HG03565 (cell line): ENCODE measurements around the gene ZNF888.
"Not testable (repeated sequence)": the region's sequence is repeated elsewhere in the genome, so short reads cannot be mapped to it uniquely, and the experiment has no call there.

Source experiments
- ATAC-seq: cut with Tn5 transposase; IDR thresholded peaks from one replicate; pipeline ENCODE4 v1.9.1; 2021; ENCODE audit warnings: mild to moderate bottlenecking, moderate library complexity; ENCODE audit not compliant: unreplicated experiment

Gene ZNF888

GRCh38 chr19:52922841-52923777 lies at the start of gene ZNF888:
Gene ZNF888, minus strand, starts transcription at chr19:52923428. Its CDS starts 5,555 bp downstream, at chr19:52917873.
- peak; percentile 65 for ATAC-seq

- no peak for ATAC-seq
Measured at GRCh38 chr19:52967772-52968171, 44.5 kb upstream of the ZNF888 start.

- peak; percentile 11 for ATAC-seq
Measured at GRCh38 chr19:52963247-52963618, 40.0 kb upstream of the ZNF888 start.

DNA sequence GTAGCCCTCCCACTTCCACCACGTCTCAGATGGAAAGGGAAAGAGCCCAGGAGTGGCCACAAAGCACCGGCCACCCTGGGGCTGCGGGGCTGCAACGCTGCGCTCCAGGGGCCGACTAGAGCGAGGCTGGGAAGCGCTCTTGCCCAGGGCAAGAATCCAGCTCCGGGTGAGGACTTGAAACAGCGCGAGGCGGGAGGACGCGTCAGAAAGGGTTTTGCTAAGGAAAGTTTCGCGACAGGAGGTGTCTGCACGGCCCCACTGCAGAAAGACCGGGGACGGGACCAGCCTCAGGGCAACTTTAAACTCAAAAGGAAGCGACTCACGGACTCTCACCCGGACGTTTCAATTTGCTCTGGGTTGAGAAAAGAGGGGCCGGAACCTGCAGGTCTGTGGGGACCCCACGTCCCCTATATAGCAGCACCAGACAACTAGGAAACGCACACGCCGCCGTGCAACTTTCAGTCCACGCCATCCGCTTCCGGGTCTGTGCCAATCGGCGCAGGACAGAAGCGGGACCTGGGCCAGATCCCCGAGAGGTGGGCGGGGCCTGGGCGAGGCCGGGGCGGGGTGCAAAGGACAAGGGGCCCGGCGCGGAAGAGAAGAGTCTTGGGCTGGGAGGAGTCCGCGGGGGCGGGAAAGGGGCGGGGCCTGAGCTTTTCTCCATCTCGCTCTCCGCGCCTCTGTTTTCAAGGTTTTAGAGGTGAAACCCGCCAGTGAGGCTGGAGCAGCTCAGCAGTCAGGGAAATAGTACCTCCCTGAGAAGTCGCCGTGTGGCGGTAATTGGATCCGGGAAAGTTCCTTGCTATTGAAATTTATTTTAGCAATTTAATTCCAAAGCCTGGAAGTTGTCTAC lies 39.4 kb upstream of the ZNF888 start, which contains the start of gene ZNF816:
ZNF816 (minus strand) TSS at position 488 of the 853 bp plus-strand sequence. CDS start 6,792 bp downstream, outside the sequence.
- peak; percentile 82 for ATAC-seq

DNA sequence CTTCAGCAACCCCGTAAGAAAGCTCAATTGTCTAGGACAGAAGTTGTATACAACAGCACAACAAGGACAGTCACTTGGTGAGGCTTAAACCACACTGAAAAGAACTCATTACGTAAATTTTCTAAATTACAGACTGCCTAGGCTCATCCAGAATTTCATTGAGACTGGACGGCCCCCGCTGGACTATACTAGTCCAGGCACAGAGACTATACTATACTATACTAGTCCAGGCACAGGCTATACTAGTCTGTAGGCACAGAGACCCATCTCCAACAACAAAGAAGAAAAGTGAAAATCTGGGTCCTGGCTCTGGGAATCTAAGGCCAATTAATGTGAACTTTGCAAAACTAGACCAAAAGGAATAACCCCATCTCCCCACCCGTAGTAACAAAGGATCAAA lies 38.8 kb upstream of the ZNF888 start:
- ATAC-seq: no peak

DNA sequence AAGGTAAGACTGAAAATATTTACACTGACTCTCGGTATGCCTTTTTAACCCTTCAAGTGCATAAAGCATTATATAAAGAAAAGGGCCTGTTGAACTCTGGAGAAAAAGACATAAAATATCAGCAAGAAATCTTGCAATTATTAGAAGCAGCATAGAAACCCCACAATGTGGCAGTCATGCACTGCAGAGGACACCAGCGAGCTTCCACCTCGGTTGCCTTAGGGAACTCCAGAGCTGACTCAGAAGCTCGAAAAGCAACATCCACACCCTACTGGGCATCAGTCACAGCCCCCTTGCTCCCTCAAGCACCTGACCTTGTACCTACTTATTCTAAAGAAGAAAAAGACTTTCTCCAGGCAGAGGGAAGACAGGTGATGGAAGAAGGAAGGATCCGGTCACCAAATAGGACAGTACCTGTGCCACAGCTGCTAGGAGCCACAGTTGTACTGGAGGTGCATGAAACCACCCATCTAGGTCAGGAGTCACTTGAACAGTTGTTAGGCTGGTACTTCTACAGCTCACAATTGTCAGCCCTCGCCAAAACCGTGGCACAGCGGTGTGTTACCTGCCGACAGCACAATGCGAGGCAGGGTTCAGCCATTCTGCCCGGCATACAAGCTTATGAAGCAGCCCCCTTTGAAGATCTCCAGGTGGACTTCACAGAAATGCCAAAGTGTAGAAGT lies 36.5 kb upstream of the ZNF888 start:
- no peak for ATAC-seq

DNA sequence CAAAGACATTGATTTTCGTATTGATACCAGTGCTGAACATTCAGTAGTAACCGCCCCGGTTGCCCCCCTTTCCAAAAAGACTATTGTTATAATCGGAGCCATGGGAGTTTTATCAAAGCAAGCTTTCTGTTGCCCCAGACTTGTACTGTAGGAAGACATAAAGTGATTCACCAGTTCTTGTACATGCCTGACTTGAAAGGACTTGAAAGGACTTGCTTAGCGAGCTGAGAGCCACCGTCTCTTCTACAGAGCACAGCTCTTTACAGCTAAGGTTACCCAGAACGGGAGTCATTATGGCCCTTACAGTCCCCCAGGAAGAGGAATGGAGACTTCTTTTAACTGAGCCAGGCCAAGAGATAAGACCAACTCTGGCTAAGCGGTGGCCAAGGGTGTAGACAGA lies 34.4 kb upstream of the ZNF888 start:
- no peak for ATAC-seq

GRCh38 chr19:52956917-52957316 lies 33.7 kb upstream of the ZNF888 start:
- no peak for ATAC-seq

DNA sequence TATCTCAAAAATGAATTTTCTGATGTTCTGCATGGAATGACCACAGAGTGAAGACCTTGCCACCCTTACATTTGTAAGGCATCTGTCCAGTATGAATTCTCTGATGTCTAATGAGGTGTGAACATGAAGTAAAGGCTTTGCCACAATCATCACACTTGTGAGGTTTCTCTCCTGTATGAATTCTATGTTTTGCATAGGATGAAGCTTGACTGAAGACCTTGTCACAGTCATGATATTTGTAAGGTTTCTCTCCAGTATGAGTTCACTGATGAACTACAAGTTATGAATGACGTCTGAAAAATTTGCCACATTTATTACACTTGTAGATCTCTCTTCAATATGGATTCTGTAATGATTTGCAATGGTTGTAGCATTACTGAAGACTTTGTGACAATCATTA lies 26.2 kb upstream of the ZNF888 start:
- ATAC-seq: no peak

DNA sequence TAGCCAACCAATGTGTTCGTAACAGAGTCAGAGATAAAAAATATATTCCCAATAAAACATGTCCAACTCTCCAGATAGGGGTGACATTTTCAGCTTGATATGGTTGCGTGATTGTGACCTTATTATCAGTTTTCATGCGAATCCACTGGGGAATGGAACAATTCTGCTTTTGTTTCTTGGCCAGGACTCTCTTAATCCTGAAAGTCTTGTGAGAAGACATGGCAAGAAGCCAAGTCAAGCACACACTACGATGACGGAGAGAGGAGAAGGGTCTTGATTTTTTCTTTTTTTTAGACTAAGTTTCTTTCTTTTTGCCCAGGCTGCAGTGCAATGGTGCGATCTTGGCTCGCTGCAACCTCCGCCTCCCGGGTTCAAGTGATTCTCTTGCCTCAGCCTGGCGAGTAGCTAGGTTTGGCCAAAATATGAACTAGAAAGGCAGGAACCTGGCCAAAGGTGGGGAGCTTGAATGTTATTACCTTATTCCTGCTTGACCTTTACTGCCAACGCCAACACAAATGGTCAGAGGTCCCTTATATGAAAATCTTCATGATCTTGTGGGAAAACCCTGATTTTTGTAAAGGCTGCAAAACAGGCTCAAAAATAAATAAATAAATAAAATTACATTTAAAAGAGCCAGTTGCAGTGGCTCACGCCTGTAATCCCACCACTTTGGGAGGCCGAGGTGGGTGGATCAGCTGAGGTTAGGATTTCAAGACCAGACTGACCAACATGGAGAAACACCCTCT lies 25.0 kb upstream of the ZNF888 start:
- ATAC-seq: no peak

DNA sequence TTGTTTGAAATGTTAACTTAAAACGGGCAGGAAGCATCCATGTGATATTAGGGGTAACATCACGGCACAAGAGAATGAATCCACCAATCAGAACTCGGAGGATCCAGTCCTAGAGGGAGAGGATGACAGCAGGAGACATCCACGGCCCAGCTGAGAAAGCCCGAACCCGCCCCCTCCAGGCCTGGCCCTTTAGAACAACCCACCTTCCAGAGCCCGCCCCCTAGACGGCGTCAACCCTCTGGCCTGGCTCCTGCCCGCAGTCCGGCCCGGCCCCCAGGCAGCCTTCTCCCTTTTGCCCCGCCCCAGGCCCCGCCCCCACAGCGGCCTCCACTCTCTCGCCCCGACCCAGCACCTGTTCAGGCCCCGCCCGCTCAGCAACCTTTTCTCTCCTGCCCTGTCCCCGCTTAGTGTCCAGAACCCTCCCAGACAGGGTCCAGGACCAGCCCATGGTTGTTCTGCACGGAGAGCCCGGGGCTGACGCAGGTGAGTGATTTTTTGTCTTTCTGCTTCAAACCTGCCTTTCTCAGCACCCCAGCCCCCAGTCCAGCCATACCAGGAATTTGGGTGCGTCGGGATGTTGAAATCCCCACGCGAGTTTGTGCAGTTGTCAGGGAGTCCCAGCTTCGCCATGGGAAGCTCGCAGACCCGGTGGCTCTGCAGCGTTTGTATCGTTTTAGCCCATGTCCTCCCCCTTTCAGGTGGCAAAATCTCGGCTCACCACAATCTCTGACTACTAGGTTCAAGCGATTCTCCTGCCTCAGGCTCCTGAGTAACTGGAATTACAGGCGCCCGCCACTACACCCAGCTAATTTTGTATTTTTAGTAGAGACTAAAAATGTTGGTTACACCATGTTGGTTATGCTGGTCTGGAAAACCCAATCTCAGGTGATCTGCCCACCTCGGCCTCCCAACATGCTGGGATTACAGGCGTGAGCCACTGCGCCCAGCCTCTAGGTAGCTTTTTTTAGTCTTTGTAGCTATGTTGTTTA lies 23.4 kb upstream of the ZNF888 start:
- ATAC-seq: no peak

GRCh38 chr19:52945652-52946321 lies 22.6 kb upstream of the ZNF888 start:
- ATAC-seq: no peak

- ATAC-seq: not testable (repeated sequence)
Measured at GRCh38 chr19:52944703-52945493, 21.7 kb upstream of the ZNF888 start.

DNA sequence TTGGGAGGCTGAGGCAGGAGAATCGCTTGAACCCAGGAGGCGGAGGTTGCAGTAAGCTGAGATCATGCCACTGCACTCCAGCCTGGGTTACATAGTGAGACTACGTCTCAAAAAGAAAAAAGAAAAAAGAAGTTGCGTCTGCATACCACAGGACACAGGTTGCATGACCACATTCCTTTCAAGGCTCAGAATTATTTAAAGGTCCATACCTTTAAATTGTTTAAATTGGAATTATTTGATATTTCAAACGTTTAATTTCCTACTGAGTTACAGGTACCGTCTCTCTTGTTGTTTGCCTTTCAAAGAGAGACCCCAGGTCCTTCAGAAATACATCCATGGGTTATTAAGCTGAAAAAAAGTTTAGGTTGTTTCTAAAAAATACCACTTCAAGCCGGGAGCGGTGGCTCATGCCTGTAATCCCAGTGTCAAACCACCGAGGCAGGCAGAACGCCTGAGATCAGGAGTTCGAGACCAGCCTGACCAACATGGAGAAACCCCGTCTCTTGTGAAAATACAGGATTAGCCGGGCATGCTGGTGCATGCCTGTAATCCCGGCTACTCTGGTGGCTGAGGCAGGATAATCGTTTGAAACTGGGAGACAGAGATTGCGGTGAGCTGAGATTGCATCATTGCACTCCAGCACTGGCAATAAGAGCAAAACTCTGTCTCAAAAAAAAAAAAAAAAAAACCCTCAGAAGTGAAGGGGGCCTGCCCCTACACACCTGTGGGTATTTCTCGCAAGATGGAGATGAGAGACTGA lies 20.8 kb upstream of the ZNF888 start:
- ATAC-seq: no peak

GRCh38 chr19:52943134-52943883 lies 20.1 kb upstream of the ZNF888 start:
- no peak for ATAC-seq

GRCh38 chr19:52942386-52943133 lies 19.3 kb upstream of the ZNF888 start:
- ATAC-seq: peak; percentile 88
